H1 (cell line): Measurements from ENCODE around the gene ALPG.

Experiments used
- CTCF ChIP-seq, 3 experiments: IDR thresholded peaks; 1 replicate in 2 of 3; 2 replicates in 1 of 3; pipeline versions ENCODE4 v1.5.1 to v1.6.1; 2011; ENCODE audit warnings: low read length in 3 of 3, mild to moderate bottlenecking in 3 of 3, inconsistent platforms in 2 of 3, low read depth in 1 of 3, moderate library complexity in 1 of 3; ENCODE audit not compliant: insufficient read depth in 1 of 3; ENCODE audit errors: control extremely low read depth in 1 of 3
- EP300 ChIP-seq, 2 experiments: IDR thresholded peaks; 1 replicate in 1 of 2; 2 replicates in 1 of 2; pipeline ENCODE4 v1.6.1; 2011 to 2012; ENCODE audit warnings: low read depth in 2 of 2, low read length in 2 of 2, mild to moderate bottlenecking in 2 of 2, borderline replicate concordance in 1 of 2, inconsistent platforms in 1 of 2, moderate library complexity in 1 of 2
- EZH2 ChIP-seq: fragments of 200-600 bp; sonication (generic); IDR thresholded peaks from 2 replicates; pipeline ENCODE4 v1.7.1; 2012; ENCODE audit warnings: low read depth, mild to moderate bottlenecking, moderate library complexity, low read length, inconsistent platforms; ENCODE audit not compliant: severe bottlenecking
- JUN ChIP-seq: IDR thresholded peaks from 2 replicates; pipeline ENCODE4 v1.6.1; 2011; ENCODE audit warnings: low read depth, mild to moderate bottlenecking, improper control_type of control experiment, low read length
- POLR2A ChIP-seq, 2 experiments: IDR thresholded peaks; 1 replicate in 1 of 2; 2 replicates in 1 of 2; pipeline ENCODE4 v1.6.1; 2011; ENCODE audit warnings: low read depth in 2 of 2, low read length in 2 of 2, mild to moderate bottlenecking in 2 of 2; ENCODE audit errors: control extremely low read depth in 1 of 2
- SUZ12 ChIP-seq: fragments of 200-600 bp; sonication (generic); IDR thresholded peaks from 2 replicates; pipeline ENCODE4 v1.6.1; 2012; ENCODE audit warnings: mild to moderate bottlenecking, inconsistent platforms, low read length, moderate library complexity, mixed read lengths

GRCh38 chr2:232374356-232374755 is 32.3 kb upstream of the ALPG start:
- no peak for TF ChIP-seq EZH2
- TF ChIP-seq SUZ12: no peak
- no peak for TF ChIP-seq CTCF (IDR thresholded peaks at IDR 0.05; ENCODE audit: control extremely low read depth in 1 of 3, insufficient read depth in 1 of 3, low read depth in 1 of 3, low read length in 3 of 3)
- no peak for TF ChIP-seq POLR2A (IDR thresholded peaks at IDR 0.05; ENCODE audit: control extremely low read depth in 1 of 2, low read depth in 2 of 2, low read length in 2 of 2)
- no peak for TF ChIP-seq EP300 (IDR thresholded peaks at IDR 0.05; ENCODE audit: borderline replicate concordance in 1 of 2, low read depth in 2 of 2, low read length in 2 of 2)
- no peak for TF ChIP-seq JUN
